ENCODE measurements around the gene HK2. TPM values are rescaled to one million over a fixed set of nuclear protein-coding genes. Genes with fewer than 3 reads are reported as not detected.
A peak's percentile ranks its signal among the peaks of the same experiment; 100 is the strongest.

Gene HK2
- total RNA-seq, 1 donor = 35.4 TPM

- peak; percentile 80 for TF ChIP-seq CTCF (IDR thresholded peaks at IDR 0.05; ENCODE audit: insufficient read depth, low read length)
Measured at GRCh38 chr2:74835831-74836674, 2.1 kb downstream of the HK2 start.

GRCh38 chr2:74836675-74837401 lies 2.9 kb downstream of the HK2 start:
- peak overlapping the region; percentile 88 for H3K4me3 ChIP-seq (ENCODE audit: low read depth, low read length)

More at GRCh38 chr2:74835831-74836674, 2.1 kb downstream of the HK2 start:
- peak overlapping the region; percentile 88 for H3K4me3 ChIP-seq (ENCODE audit: low read depth, low read length)
- peak; percentile 63 for DNase-seq (ENCODE audit: low read depth)

GRCh38 chr2:74841641-74842040 lies 7.7 kb downstream of the HK2 start:
- no peak overlapping the region for H3K4me3 ChIP-seq (ENCODE audit: low read depth, low read length)
- no peak for TF ChIP-seq CTCF (IDR thresholded peaks at IDR 0.05; ENCODE audit: insufficient read depth, low read length)
- no peak for DNase-seq (ENCODE audit: low read depth)

More at GRCh38 chr2:74836675-74837401, 2.9 kb downstream of the HK2 start:
- no peak for TF ChIP-seq CTCF (IDR thresholded peaks at IDR 0.05; ENCODE audit: insufficient read depth, low read length)
- DNase-seq (ENCODE audit: low read depth) = no peak

- DNase-seq (ENCODE audit: low read depth) = peak; percentile 93
- TF ChIP-seq CTCF (IDR thresholded peaks at IDR 0.05; ENCODE audit: insufficient read depth, low read length) = no peak
- H3K4me3 ChIP-seq (ENCODE audit: low read depth, low read length) = peak overlapping the region; percentile 11
Measured at GRCh38 chr2:74843433-74843832, 9.5 kb downstream of the HK2 start.

GRCh38 chr2:74843899-74844298 lies 10.0 kb downstream of the HK2 start:
- H3K4me3 ChIP-seq (ENCODE audit: low read depth, low read length) = peak overlapping the region; percentile 11
- peak; percentile 91 for DNase-seq (ENCODE audit: low read depth)
- no peak for TF ChIP-seq CTCF (IDR thresholded peaks at IDR 0.05; ENCODE audit: insufficient read depth, low read length)

GRCh38 chr2:74844752-74845151 lies 10.8 kb downstream of the HK2 start:
- no peak for DNase-seq (ENCODE audit: low read depth)
- TF ChIP-seq CTCF (IDR thresholded peaks at IDR 0.05; ENCODE audit: insufficient read depth, low read length) = no peak
- no peak overlapping the region for H3K4me3 ChIP-seq (ENCODE audit: low read depth, low read length)

All from fibroblast of the aortic adventitia (primary cell).